ENCODE measurements around the gene STK4. TPM values are rescaled to one million over a fixed set of nuclear protein-coding genes. Genes with fewer than 3 reads are reported as not detected.

Gene STK4
- 10 to 100 TPM; 12.6 to 38.0 (median 21.0) TPM for total RNA-seq

- in situ Hi-C loops (cut with MboI; ENCODE audit: low pct_unique_long_range_greater_than_20kb in 2 of 9, low sequenced_read_pairs in 9 of 9, unreplicated experiment in 9 of 9), result no loop called here
- WGBS, 10 experiments, result 0 to 40% (median 0%) methylated on average over 1 to 4 of the region's 68 CpGs; no CpG with 5 or more reads in 4 of the 10 experiments
- Histone ChIP-seq H3K4me3 (peak within 1 kb of the TSS; percentile 72 to 96 (median 80)), H3K27ac (peak within 1 kb of the TSS; percentile 63 to 88), H3K4me1 (replicated peaks in 1 of 2) (peaks cover 7 to 8% of the 10 kb centered on the region in 2 donors)
- peak; percentile 89 to 98 (median 98) for ATAC-seq (replicated peaks in 6 of 8)
Measured at GRCh38 chr20:44966030-44966961, at the start of gene STK4. STK4 (plus strand) TSS chr20:44966512; CDS start chr20:44966569, 57 bp downstream.

GRCh38 chr20:44916586-44916985, 49.7 kb upstream of the STK4 start:
- Histone ChIP-seq H3K4me1 (replicated peaks in 1 of 2) (peaks cover 0 to 2% of the 10 kb centered on the region in 2 donors), H3K27ac (no peak overlapping the region), H3K4me3 (no peak overlapping the region)
- WGBS, 10 experiments, result 80 to 100% (median 95%) methylated on average over 1 to 6 of the region's 12 CpGs; no CpG with 5 or more reads in 5 of the 10 experiments
- ATAC-seq (replicated peaks in 6 of 8), result no peak
- in situ Hi-C loops (cut with MboI; ENCODE audit: low pct_unique_long_range_greater_than_20kb in 2 of 9, low sequenced_read_pairs in 9 of 9, unreplicated experiment in 9 of 9), result no loop called here

DNA sequence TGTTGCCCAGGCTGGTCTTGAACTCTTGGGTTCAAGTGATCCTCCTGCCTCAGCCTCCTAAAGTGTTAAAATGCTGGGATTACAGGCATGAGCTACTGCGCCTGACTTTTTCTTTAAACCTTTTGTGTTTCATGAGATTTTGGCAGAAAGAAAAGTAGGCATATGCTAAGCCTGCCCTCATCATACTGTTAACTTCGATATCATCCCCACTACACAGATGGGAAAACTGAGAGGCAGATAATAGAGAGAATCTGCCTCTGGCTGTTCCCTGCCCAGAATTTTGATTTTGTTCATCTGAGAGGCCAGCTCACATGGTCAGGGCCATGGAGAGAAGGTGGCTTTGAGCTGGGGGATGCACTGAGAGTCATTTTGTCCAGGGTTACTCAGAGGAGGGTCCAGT, 48.9 kb upstream of the STK4 start:
- Histone ChIP-seq H3K27ac (no peak overlapping the region), H3K4me1 (replicated peaks in 1 of 2) (no peaks in the 10 kb centered on the region), H3K4me3 (no peak overlapping the region)
- ATAC-seq (replicated peaks in 6 of 8), result no peak
- 60 to 100% (median 100%) methylated on average over 1 to 2 of the region's 2 CpGs; no CpG with 5 or more reads in 2 of the 10 experiments for WGBS, 10 experiments
- in situ Hi-C loops (cut with MboI; ENCODE audit: low pct_unique_long_range_greater_than_20kb in 2 of 9, low sequenced_read_pairs in 9 of 9, unreplicated experiment in 9 of 9), result no loop called here

GRCh38 chr20:44918342-44918741, 48.0 kb upstream of the STK4 start:
- WGBS, 10 experiments, result 90 to 100% (median 100%) methylated on average over 1 to 3 of the region's 3 CpGs; no CpG with 5 or more reads in 4 of the 10 experiments
- H3K4me3 ChIP-seq, result no peak overlapping the region
- ATAC-seq (replicated peaks in 6 of 8), result no peak
- H3K4me1 ChIP-seq (replicated peaks in 1 of 2), result no peaks in the 10 kb centered on the region
- in situ Hi-C loops (cut with MboI; ENCODE audit: low pct_unique_long_range_greater_than_20kb in 2 of 9, low sequenced_read_pairs in 9 of 9, unreplicated experiment in 9 of 9), result no loop called here
- no peak overlapping the region for H3K27ac ChIP-seq

GRCh38 chr20:44918761-44919160, 47.6 kb upstream of the STK4 start:
- Histone ChIP-seq H3K4me3 (no peak overlapping the region), H3K27ac (no peak overlapping the region), H3K4me1 (replicated peaks in 1 of 2) (no peaks in the 10 kb centered on the region)
- in situ Hi-C loops (cut with MboI; ENCODE audit: low pct_unique_long_range_greater_than_20kb in 2 of 9, low sequenced_read_pairs in 9 of 9, unreplicated experiment in 9 of 9), result no loop called here
- no peak for ATAC-seq (replicated peaks in 6 of 8)
- 87 to 98% (median 95%) methylated on average over 4 to 7 of the region's 10 CpGs; no CpG with 5 or more reads in 6 of the 10 experiments for WGBS, 10 experiments

GRCh38 chr20:44921447-44921846, 44.9 kb upstream of the STK4 start:
- 94 to 100% (median 99%) methylated on average over 7 to 13 of the region's 14 CpGs; no CpG with 5 or more reads in 5 of the 10 experiments for WGBS, 10 experiments
- in situ Hi-C loops (cut with MboI; ENCODE audit: low pct_unique_long_range_greater_than_20kb in 2 of 9, low sequenced_read_pairs in 9 of 9, unreplicated experiment in 9 of 9), result no loop called here
- Histone ChIP-seq H3K27ac (no peak overlapping the region), H3K4me1 (replicated peaks in 1 of 2) (no peaks in the 10 kb centered on the region), H3K4me3 (no peak overlapping the region)
- ATAC-seq (replicated peaks in 6 of 8), result no peak

GRCh38 chr20:44924541-44924940, 41.8 kb upstream of the STK4 start:
- 80 to 100% (median 80%) methylated on average over 1 to 2 of the region's 4 CpGs; no CpG with 5 or more reads in 7 of the 10 experiments for WGBS, 10 experiments
- in situ Hi-C loops (cut with MboI; ENCODE audit: low pct_unique_long_range_greater_than_20kb in 2 of 9, low sequenced_read_pairs in 9 of 9, unreplicated experiment in 9 of 9), result no loop called here
- Histone ChIP-seq H3K4me3 (no peak overlapping the region), H3K4me1 (replicated peaks in 1 of 2) (no peaks in the 10 kb centered on the region), H3K27ac (no peak overlapping the region)
- ATAC-seq (replicated peaks in 6 of 8), result no peak

DNA sequence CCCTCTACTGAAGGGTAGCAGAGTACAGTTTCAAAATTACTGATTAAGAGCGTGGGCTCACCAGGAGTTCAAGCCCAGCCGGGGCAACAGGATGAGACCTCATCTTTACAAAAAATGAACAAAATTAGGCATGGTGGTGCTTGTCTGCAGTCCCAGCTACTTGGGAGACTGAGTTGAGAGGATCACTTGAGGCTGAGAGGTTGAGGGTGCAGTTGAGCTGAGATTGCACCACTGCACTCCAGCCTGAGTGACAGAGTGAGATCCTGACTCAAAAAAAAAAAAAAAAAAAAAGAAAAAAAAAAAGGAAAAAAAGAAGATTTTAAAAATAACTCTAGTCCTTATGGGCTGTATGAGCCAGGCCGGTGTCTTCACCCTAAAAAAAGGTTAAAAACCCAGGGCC, 37.7 kb upstream of the STK4 start:
- H3K4me3 ChIP-seq, result no peak overlapping the region
- WGBS, 10 experiments, result 36 to 100% (median 80%) methylated on average over 1 to 3 of the region's 3 CpGs
- H3K4me1 ChIP-seq (replicated peaks in 1 of 2), result no peaks in the 10 kb centered on the region
- in situ Hi-C loops (cut with MboI; ENCODE audit: low pct_unique_long_range_greater_than_20kb in 2 of 9, low sequenced_read_pairs in 9 of 9, unreplicated experiment in 9 of 9), result no loop called here
- no peak for ATAC-seq (replicated peaks in 6 of 8)
- H3K27ac ChIP-seq, result no peak overlapping the region

DNA sequence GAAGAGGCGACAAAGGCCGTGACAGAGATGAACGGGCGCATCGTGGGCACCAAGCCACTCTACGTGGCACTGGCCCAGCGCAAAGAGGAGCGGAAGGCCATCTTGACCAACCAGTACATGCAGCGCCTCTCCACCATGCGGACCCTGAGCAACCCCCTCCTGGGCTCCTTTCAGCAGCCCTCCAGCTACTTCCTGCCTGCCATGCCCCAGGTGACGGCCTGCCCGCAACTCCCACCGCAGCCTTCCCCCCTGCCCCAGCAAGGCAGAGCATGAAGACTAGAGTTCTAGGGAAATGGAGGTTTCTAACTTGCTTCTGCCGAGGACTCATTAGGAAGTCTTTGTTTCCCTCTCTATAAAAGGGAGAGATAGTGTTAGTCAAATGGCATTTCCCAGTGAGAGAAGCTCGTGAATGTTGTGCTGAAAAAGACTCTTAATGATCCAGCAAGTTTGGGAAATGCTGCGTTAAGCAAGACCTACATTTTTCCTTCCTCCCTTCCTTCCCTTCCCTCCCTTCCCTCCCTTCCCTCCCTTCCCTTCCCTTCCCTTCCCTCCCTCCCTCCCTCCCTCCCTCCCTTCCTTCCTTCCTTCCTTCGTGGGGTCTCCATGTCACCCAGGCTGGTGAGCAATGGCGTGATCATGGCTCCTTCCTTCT, 35.7 kb upstream of the STK4 start:
- Histone ChIP-seq H3K4me3 (no peak overlapping the region), H3K4me1 (replicated peaks in 1 of 2) (no peaks in the 10 kb centered on the region), H3K27ac (no peak overlapping the region)
- in situ Hi-C loops (cut with MboI; ENCODE audit: low pct_unique_long_range_greater_than_20kb in 2 of 9, low sequenced_read_pairs in 9 of 9, unreplicated experiment in 9 of 9), result no loop called here
- no peak for ATAC-seq (replicated peaks in 6 of 8)
- 80 to 100% (median 94%) methylated on average over 1 to 8 of the region's 18 CpGs; no CpG with 5 or more reads in 4 of the 10 experiments for WGBS, 10 experiments

- WGBS, 10 experiments, result 80 to 100% (median 95%) methylated on average over 1 to 3 of the region's 3 CpGs; no CpG with 5 or more reads in 3 of the 10 experiments
- ATAC-seq (replicated peaks in 6 of 8), result no peak
- in situ Hi-C loops (cut with MboI; ENCODE audit: low pct_unique_long_range_greater_than_20kb in 2 of 9, low sequenced_read_pairs in 9 of 9, unreplicated experiment in 9 of 9), result no loop called here
Measured at GRCh38 chr20:44931911-44932310, 34.4 kb upstream of the STK4 start.

GRCh38 chr20:44932916-44933315, 33.4 kb upstream of the STK4 start:
- Histone ChIP-seq H3K4me3 (no peak overlapping the region), H3K4me1 (replicated peaks in 1 of 2) (no peaks in the 10 kb centered on the region), H3K27ac (no peak overlapping the region)
- 88 to 100% (median 94%) methylated on average over 2 to 5 of the region's 8 CpGs; no CpG with 5 or more reads in 7 of the 10 experiments for WGBS, 10 experiments
- no peak for ATAC-seq (replicated peaks in 6 of 8)
- in situ Hi-C loops (cut with MboI; ENCODE audit: low pct_unique_long_range_greater_than_20kb in 2 of 9, low sequenced_read_pairs in 9 of 9, unreplicated experiment in 9 of 9), result no loop called here

More at GRCh38 chr20:44931911-44932310, 34.4 kb upstream of the STK4 start:
- no peak overlapping the region for H3K27ac ChIP-seq
- no peaks in the 10 kb centered on the region for H3K4me1 ChIP-seq (replicated peaks in 1 of 2)
- no peak overlapping the region for H3K4me3 ChIP-seq

DNA sequence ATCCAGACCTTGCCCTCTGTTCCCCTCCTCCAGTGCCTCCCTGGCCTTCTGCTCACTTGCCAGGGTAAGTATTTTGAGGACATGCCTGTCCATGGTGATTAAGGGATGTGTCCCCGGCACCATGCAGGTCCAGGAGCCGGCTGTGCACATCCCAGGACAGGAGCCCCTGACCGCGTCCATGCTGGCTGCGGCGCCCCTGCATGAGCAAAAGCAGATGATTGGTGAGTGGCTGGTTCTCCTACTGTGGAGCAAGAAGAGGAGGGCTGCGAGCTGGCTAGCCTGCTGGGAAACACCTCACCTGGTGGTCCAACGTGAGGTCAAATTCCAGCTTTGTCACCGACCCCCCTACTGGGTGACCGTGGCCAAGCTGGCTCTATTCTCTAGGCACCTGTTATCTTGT, 29.8 kb upstream of the STK4 start:
- 100% methylated on average over 1 to 4 of the region's 10 CpGs; no CpG with 5 or more reads in 7 of the 10 experiments for WGBS, 10 experiments
- in situ Hi-C loops (cut with MboI; ENCODE audit: low pct_unique_long_range_greater_than_20kb in 2 of 9, low sequenced_read_pairs in 9 of 9, unreplicated experiment in 9 of 9), result no loop called here
- no peak for ATAC-seq (replicated peaks in 6 of 8)
- H3K27ac ChIP-seq, result no peak overlapping the region
- H3K4me3 ChIP-seq, result no peak overlapping the region
- H3K4me1 ChIP-seq (replicated peaks in 1 of 2), result no peaks in the 10 kb centered on the region

DNA sequence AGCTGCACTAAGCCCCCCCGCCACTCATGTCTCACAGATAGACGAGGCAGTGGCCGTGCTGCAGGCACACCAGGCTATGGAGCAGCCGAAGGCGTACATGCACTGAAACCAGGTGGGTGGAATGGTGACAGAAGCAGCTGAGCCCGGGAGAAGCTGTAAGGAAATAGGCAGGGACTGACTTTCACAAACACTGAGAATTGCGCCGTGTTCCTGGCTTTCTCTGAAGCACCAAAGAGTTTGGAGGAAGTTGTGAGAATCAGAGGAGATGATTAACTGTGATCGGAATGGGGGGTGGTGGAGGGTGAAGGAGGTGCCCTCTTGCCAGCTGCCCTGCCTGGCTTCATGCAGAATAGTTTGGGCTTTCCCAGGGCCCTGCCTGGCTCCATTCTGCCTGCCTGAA, 27.7 kb upstream of the STK4 start:
- WGBS, 10 experiments, result 80 to 100% (median 92%) methylated on average over 1 to 8 of the region's 9 CpGs; no CpG with 5 or more reads in 4 of the 10 experiments
- H3K4me3 ChIP-seq, result no peak overlapping the region
- ATAC-seq (replicated peaks in 6 of 8), result no peak
- no peaks in the 10 kb centered on the region for H3K4me1 ChIP-seq (replicated peaks in 1 of 2)
- H3K27ac ChIP-seq, result no peak overlapping the region
- in situ Hi-C loops (cut with MboI; ENCODE audit: low pct_unique_long_range_greater_than_20kb in 2 of 9, low sequenced_read_pairs in 9 of 9, unreplicated experiment in 9 of 9), result no loop called here
